NK-92 (cell line): ENCODE data around the gene PHETA1.
"Not testable (repeated sequence)": the region's sequence is repeated elsewhere in the genome, so short reads cannot be mapped to it uniquely, and the experiment has no call there.

Source experiments
- DNase-seq: peaks from one replicate; lab custom pipeline; 2025; ENCODE audit not compliant: unreplicated experiment; lab: John Stamatoyannopoulos, UW

The PHETA1 gene

DNA sequence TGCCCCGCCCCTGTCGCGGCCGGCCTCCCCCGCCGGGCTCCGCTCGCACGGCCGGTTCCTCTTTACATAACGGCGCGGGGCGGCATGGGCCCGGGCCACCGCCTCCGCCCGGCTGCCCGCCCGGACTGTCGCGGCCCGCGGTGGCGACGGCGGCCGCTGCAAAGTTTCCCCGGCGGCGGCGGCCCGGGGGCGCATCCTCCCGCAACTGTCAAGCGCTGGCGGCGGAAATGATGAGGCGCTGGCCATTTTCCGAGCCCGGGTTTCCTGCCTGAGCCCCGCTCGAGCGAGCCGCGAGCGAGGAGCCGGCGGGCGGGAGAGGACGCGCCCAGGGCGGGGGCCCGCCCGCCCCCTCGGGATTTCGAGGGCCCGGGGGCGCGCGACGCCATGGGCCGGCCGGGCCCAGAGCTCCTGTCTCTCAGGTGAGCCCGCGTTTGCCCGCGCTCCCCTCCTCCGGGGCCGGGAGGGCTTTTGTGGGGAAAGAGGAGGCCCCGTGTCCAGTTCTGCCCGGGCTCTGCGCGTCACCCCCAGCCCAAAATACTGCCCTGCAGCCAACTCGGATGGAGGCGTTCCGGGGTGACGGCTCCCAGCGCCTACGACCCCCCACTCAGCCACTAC, 37.1 kb upstream of the PHETA1 start, which contains the start of gene SH2B3:
Gene SH2B3, plus strand, starts transcription at position 65 of the 615 bp plus-strand sequence. CDS start 12,223 bp downstream, outside the sequence.
- no peak for DNase-seq

DNA sequence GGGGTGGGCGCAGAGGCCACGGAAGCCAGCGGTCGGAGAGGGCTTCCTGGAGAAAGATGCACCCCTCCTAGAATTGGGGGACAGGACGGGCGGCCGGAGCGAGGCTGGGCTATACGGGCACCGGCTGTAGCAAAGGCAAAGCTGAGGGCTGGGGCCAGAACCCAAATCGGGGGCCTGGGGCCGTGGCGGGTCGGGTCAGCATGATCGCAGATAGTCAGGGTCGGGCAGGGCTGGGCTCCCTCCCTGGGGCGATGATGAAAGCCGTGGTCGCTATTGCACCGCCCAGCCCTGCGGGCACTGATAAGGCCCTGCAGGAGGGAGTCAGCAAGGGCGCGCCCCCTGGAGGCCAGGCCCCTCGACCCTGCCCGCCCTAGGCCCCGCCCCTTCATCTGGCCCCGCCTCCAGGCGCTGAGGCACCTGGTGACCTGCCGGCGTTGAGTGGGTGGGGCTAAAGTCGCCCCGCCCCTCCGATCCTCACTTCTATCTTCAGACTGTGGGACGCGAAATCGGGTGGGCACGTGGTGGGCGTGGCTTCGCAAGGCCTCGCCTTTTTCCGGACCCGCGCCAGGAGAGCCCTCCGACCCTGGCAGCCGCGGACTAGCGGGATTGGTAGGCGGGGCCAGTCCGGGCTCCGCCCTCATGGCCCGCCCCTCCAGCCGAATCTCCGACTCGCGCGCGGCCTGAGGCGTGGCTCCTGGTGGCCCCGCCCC, 36.4 kb upstream of the PHETA1 start:
- DNase-seq = peak; percentile 91

DNA sequence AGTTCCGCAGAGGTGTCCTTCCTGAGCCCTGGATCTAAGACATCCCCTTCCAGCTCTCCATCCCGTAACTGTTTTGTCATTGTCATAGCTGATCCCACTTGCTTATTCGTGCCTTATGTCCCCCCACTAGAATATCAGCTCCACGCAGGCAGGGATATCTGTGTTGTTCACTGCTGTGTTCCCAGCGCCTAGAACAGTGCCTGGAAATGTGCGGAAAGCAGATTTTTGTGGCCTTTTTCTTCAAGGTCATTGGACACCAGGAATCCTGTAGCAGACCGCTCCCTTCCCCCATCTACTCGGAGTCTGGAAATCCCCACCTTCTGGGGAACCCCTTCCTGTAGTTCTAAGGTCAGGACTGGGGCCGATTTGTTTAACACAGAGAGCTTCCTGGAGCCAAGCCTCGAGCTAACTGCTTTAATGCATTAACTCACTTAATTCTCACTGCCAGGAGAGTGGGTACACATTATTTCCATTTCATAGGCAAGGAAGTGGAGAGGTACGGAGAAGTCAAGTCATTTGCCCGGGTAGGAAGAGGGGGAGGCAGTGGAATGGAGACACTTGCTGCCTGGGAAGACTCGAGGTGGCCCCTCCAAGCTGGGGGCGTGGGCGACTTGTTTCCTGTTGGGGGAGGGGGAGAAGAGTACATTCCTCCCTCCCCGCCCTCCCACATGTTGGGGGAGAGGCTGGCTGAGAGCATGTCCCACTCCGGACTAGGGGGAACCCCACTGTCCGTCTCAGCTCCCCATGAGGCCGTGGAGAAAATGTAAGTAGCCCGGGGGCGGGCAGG, 35.7 kb upstream of the PHETA1 start:
- no peak for DNase-seq

DNA sequence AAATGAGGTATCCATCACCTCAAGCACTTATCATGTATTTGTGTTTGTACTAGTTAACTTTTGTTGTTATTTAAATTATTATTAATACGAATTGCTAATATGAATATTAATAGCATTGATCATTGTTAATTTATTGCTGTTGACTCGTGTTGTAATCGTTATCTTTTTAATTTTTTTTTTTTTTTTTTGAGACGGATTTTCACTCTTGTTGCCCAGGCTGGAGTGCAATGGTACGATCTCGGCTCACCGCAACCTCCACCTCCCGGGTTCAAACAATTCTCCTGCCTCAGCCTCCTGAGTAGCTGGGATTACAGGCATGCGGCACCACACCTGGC, 33.6 kb upstream of the PHETA1 start:
- DNase-seq = not testable (repeated sequence)

DNA sequence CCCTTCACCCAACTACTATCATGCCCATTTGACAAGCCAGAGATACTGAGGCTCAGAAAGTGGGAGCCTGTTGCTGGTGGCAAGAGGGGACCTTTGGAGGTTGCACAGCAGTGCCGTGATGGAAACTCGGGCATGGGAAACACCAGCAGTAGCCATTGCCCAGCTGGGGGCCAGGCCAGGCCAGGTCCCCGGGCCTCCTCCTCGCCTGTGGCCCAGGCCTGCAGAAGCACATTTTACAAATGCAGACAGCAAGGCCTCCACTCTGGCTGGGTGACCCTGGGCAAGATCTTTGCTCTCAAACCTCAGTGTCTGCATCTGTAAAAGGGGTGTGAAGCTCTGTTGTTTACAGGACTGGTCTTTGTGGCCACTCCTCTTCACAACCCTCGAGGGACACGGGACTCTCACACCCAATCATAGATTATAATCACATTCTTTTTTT, 32.3 kb upstream of the PHETA1 start:
- DNase-seq = no peak

DNA sequence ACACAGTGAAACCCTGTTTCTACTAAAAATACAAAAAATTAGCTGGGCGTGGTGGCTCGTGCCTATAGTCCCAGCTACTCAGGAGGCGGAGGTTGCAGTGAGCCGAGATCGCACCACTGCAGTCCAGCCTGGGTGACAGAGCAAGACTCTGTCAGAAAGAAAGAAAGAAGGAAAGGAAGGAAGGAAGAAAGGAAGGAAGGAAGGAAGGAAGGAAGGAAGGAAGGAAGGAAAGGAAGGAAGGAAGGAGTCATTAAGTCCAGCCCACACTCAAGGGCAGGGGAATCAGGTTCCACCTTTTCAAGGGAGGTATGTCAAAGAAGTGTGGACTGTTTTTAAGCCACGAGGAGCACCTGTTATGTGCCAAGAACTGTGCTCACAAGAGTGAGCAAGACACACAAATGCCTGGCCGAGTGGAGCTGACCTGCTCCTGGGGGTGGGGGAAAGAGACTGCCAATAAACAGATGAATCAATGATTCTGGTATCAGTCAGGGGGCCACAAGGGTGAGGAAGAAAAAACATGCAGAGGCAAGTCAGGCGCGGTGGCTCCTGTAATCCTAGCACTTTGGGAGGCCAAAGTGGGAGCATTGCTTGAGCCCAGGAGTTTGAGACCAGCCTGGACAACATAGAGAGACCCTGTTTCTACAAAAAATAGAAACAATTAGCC, 31.0 kb upstream of the PHETA1 start:
- not testable (repeated sequence) for DNase-seq

DNA sequence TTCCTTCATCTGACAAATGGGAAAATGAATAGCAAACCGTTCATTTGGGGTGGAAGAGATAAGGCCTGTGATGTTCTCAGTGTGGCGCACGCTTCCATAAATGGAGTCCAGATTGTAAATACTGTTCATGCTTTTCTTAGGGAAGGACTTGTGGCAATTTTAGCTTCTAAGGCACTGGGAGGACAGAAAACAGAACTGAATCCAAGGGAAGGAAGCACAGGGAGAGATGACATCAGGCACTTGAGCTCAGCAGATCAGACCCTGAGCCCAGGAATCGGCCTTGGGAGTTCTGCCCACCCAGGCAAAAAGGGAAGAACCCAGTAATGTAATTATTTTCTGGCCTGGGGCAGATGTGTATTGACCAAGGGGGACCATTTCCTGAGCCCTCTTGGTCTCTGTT, 29.6 kb upstream of the PHETA1 start:
- DNase-seq = no peak

DNA sequence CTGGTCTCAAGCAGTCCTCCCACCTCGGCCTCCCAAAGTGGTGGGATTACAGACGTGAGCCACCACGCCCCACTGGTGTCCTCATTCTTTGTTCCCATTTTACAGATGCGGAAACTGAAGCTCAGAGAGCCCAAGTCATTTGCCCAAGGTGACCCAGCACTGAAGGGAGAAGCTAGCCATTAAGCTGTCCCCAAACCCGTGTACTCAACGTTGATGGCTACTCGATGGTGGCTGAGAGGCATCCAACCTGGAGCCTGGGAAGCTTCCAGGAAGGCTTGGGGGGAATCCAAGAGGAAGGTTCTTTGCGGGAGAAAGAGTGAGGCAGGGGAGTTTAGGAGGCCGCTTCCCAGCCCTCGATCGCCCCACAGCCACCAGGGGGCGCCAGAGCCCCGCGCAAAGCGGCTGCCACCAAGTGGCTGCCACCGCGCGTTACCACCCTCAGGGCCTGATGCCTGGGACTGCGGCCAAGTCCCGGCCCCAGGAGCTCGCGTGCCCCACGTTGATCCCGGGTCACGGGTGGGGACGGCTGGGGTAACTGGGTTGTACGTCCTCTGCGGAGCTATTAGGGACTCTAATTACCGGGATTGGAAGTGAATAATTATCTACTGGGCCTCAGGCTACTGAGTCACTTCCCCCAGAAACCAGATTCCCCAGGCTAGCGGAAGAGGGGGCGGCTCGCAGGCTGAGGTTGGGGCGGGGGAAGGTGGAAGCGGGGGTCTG, 28.0 kb upstream of the PHETA1 start:
- peak; percentile 7 for DNase-seq

DNA sequence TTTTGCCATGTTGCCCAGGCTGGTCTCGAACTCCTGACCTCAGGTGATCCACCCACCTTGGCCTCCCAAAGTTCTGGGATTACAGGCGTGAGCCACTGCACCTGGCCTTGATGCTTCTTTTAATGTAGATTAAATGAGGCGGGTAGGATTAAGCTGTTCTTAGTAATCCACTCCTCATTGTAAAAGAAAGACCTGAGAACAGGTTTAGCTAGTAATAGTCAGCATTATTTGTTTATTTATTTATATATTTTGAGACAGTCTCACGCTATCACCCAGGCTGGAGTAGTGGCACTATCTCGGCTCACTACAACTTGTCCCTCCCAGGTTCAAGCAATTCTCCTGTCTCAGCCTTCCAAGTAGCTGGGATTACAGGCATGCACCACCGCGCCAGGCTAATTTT, 27.4 kb upstream of the PHETA1 start:
- DNase-seq = not testable (repeated sequence)

DNA sequence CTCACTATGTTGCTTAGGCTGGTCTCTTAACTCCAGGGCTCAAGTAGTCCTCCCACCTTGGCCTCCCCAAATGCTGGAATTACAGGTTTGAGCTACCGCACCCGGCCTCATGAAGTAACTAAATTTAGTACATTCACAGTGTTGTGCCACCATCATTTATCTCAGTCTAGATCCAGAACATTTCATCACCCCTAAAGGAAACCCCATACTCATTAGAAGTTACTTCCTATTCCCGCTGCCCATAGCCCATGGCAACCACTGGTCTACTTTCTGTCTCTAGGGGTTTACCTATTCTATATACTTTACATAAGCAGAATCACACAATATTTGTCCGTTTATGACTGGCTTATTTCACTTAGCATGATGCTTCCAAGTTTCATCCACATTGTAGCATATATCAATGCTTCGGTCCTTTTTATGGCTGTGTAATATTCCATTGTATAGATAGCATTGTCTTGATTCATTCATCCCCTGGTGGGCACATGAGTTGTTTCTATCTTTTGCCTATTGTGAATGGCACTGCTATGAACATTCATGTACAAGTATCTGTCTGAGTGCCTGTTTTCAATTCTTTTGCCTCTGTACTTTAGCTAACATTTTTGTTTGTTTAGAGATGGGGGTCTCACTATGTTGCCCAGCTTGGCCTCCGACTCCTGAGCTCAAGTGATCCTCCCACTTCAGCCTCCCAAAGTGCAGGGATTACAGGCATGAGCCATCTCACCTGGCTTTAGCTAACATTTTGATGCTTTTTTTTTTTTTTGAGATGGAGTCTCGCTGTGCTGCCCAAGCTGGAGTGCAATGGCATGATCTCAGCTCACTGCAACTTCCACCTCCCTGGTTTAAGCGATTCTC, 26.7 kb upstream of the PHETA1 start:
- no peak for DNase-seq

DNA sequence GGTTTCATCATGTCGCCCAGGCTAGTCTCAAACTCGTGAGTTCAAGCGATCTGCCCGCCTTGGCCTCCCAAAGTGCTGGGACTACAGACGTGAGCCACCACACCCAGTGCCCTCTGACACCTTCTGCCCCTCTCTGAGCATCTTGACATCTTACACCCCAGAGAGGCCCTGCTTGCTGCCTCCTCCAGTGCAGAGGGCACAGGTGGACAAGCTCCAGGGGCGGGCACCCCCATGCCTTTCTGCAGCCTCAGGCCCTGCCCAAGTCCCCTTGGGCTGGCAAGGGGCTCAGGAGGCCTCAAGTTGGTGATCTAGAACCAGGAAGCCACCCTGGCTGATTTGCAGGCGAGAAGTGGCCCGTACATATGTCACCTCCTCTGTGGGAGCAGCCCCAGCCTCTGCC, 25.6 kb upstream of the PHETA1 start:
- no peak for DNase-seq

DNA sequence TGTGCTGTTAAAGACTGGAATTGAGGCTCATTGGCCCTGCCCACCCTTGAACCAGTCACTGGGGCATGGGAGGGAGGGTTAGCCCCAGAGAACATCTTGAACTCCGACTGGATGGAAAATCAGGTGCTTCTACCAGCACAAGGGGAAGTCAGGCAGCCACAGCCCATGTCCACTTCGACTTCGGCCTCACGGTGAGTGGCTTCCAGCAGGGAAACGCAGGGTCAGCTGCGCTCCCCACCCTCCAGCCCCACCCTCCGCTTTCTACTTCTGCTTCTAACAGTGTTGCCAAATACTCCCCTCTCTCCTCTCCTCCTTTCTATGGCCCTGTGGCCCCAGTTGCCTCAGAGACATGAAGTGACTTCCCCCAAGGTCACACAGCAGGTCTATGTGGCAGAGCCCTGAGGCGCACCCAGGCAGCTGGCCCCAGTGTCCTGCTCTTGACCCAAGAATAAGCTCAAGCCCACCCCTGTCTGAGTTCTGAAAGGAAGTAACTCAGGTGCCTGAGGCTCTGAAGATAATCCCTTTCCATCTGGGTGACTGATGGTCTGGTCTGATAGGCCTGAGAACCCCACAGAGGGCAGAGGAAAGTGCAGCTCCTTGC, 24.9 kb upstream of the PHETA1 start:
- DNase-seq = no peak

DNA sequence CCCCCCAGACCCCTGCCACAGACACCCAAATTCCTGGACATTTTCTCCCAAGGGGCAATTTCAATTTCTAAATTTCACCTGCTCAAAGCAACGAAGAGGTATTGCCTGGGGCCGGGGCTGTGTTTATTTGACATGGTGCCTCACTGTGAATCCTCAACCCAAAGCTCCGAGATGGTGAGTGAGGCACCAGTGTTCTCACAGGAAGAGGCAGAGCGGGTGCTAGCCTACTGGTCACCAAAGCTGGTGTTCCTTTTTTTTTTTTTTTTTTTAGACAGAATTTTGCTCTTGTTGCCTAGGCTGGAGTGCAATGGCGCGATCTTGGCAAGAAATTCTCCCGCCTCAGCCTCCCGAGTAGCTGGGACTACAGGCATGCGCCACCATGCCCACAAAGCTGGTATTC, 22.0 kb upstream of the PHETA1 start:
- no peak for DNase-seq

DNA sequence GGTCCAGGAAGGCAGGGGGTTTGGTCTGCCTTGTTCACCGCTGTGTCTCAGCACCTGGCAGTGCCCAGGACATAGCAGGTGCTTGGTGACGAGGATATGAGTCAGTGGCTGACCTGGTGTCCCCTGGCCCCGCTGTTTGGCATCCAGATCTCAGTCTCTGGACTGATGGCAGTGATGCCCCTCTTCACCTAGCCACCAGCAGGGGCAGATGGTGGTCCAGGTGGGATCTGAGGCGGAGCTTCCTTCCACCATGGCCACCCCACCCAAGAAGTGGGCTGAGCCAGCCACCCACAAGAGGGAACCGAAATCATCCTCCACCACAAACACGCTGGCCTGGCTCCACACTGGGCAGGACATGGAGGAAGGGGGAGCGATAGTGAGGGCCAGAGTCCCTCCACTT, 20.7 kb upstream of the PHETA1 start:
- DNase-seq = no peak

DNA sequence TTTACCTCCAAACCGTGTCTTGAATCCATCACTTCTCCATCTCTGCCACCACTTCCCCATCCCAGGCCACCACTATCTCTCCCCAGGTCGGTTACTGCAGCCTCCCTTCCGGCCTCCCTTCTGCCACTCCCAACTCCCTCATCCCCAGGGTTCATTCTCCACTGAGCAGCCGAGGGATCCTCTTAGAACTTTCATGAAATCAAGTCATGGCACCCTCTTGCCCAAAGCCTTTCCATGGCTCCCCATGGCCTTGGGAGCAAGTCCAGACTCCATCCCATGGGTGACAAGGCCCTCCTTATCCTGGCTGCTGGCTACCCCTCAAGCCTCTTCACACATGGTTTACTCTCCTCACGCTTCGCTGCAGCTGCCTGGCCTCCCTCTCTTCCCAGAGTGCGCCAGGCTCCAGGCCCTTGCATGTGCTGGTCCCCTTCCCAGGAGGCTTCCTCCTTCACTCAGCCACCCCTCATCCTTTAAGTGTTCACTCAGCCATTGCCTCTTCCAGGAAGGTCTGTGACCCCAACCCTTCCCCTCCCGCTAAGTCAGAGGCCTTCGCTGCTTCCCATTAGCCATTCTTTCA, 18.9 kb upstream of the PHETA1 start:
- DNase-seq = no peak

DNA sequence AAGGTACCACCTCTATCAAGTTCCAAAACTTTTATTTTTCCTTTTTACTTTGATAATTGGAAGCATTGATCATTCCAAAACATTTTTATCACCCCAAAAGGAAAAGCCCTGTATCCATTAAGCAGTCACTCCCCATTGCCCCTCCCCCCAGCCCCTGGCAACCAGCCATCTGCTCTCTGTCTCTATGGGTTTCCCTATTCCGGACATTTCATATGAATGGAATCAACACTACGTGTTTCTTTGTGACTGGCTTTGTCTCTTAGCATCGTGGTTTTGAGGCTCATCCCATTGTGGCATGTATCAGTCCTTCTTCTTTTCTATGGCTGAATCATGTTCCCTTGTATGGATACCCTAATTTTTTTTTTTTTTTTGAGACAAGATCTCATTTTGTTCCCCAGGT, 18.0 kb upstream of the PHETA1 start:
- no peak for DNase-seq

DNA sequence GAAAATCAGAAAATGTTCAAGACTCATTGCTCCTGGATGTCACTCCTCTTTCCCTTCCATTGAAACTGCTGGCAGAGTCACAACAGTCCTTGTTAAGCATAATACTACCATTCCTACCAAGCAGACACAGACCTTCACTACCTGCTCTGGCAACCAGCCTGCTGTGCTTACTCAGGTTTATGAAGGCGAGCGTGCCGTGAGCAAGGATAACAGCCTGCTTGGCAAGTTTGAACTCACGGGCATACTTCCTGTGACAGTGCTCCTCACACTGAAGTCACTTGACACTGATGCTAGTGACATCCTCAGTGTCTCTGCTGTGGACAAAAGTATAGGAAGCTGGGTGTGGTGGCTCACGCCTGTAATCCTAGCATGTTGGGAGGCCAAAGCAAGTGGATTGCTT, 15.7 kb upstream of the PHETA1 start:
- DNase-seq = no peak

DNA sequence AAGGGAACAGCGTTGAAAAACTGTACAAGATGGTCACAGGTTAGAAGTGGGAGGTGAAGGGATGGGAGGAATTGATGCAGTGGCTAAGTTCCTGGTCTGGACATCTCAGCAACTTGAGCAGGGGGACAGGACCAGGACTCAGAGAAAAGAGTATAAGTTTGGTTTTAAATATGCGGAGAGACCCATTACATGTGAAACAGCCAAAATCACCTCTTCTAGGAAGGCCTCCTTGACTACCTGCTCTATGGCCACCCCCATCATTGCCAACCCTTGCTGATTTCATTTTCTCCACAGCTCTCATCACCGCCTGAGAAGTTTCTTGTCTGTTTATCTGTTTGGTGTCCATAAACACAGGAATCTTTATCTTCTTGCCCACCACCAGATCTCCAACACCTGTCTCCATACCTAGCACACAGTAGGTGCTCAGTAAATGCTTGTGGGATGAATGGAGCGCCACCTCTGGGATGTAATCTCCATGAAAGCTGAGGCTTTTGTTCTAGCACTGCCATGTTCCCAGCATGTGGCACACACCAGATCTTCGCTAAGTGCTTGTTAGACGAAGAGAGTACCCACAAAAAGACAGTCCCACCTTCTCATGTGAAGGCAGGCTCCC, 11.2 kb upstream of the PHETA1 start:
- DNase-seq = no peak

DNA sequence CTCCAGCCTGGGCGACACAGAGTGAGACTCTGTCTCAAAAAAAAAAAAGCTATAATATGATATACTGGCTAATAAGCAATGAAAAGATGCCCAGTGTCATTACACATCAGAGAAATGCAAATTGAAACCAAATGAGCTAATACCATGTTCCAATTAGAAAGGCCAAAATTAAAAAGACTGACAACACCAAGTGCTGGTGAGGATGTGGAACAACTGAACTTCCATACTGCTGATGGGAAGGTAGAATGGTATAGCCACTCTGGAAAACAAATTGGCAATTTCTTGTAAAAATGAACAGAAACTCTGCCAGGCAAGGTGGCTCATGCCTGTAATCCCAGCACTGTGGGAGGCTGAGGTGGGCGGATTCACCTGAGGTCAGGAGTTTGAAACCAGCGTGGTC, 8.5 kb upstream of the PHETA1 start:
- DNase-seq = no peak
